GM19397 (cell line): ENCODE results near the gene SPDYE17.
"Not testable (repeated sequence)": the region's sequence is repeated elsewhere in the genome, so short reads cannot be mapped to it uniquely, and the experiment has no call there.

ENCODE experiments used
- ATAC-seq: cut with Tn5 transposase; IDR thresholded peaks from one replicate; pipeline ENCODE4 v1.9.1; 2021; ENCODE audit warnings: mild to moderate bottlenecking, moderate library complexity; ENCODE audit not compliant: unreplicated experiment

SPDYE17 gene

GRCh38 chr7:76974793-76975579 is 57.2 kb downstream of the SPDYE17 start:
- not testable (repeated sequence) for ATAC-seq

GRCh38 chr7:76974336-76974735 is 57.8 kb downstream of the SPDYE17 start:
- ATAC-seq = not testable (repeated sequence)

- ATAC-seq = not testable (repeated sequence)
Observed at GRCh38 chr7:76972391-76972790, 59.8 kb downstream of the SPDYE17 start.
